GM21825 (cell line): ENCODE results near the gene PRDM12.

Experiments
- ATAC-seq: cut with Tn5 transposase; IDR thresholded peaks from one replicate; pipeline ENCODE4 v1.9.1; 2021; ENCODE audit warnings: mild to moderate bottlenecking, moderate library complexity; ENCODE audit not compliant: unreplicated experiment

PRDM12 gene

GRCh38 chr9:130635721-130636647 is 28.4 kb upstream of the PRDM12 start:
- no peak for ATAC-seq

DNA sequence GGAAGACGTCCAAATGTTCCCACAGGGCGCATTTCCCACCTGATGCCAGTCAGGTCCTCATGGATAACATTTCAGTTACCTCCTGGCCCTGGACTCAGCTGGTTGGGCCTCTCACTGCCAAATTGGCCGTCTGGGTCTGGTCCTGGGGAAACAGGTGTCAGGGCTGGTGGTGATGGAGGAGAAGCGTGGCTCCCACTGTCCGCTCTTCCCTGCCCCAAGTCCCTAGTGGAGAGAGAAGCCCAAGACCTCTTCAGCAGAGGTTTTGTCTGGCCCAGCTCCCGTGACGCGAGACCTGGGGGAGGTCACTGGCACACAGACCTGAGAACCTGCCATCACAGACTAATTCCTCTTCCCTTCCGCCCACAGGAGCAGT is 27.8 kb upstream of the PRDM12 start:
- no peak for ATAC-seq

DNA sequence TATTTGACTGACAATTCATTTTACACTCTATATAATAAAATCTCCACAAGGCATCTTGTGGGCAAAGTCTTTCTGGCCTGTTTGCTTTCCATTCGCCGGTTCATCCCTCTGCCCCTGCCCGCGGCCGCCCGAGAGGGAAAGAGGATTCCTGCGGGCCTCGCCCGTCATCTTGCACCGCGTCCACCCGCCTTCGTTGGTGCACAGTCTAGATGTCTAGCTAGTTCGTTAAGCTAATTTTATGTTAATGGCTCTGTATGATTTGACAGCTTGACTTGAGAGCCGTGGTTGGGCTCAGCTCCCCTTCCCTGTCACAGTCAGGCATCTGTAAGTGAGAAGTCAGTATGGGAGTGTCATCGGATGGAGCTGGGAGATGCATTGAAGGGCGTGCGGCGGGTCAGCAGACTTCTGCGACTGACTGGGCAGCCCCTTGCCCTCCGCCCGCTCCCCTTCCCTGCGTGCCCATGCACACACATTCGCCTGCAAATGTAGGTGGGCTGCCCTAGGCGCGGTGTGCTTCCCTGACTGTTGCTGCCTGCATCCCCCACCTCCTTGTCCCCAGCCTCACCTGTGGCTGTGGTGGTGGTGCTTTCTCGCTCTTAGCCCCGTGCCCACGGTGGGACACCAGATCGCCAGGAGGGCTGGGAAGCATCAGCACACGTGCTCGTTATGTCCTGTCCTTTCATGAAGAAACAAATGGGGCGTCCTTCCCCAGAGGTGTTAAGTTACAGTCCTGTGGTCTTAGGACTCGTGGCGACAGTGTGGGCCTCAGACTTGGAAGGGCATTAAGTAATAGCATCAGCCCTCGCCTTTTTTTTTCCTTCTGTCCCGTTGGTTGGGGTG is 25.9 kb upstream of the PRDM12 start:
- ATAC-seq = no peak

DNA sequence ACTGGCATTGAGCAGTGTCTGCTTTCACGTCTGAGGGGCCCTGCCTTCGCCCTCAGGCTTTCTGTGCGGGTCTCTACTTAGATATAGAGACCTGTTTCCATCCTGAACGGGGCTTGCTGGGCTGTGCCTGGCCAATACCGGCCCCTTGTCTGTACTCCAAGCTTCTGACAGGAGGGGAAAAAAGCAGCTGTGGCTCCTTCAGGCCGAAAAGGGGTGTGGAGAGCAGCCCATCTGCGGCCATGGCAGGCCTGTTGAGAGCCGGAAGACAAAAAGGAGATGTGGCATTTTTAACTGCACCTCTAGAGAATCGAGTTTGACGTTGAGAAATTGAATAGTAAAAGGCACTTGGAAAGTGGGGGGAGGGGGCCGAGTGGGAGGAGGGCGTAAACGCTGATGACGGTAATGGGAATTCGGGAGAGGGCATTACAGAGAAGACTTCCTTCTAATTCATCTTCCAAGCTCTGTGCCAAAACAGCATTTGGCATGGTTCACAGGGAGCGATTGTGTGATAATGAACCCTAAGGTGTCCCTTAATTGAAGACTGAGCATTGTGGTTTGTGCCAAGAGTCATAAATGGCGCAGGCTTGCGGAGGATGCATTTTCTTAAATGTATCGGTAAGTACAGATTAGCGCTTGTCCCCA is 25.1 kb upstream of the PRDM12 start:
- ATAC-seq = no peak

DNA sequence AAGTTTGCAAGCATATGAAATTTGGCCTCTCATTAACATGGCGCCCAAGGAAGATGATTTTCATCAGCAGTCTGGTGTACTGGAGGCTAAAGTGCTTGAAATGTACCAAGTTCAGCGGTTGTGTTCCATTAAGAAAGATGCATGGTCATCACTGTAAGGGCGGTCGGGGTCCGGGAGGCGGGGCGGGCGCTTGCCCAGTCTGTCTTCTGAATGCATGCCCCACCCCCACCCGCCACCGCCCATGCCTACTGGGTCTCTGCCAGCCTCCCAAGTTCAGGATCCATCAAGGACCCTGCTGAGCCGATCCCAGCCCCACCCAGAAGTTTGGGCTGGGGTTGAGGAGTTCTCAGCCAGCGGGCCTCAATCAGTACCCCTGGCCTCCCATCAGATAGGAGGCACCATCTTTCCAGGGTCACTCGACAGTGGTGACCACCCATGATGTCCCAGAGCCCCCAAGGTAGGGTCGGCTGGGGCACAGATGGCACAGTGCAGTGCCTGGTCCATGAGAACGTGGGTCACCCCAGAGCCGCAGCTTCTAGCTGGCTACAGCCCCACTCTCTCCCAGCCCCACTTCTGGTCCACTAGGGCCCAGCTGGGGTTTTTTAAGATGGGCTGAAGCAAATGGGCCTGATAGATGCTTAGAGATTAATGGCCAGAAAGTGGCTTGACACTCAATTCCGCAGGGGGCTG is 24.4 kb upstream of the PRDM12 start:
- ATAC-seq = no peak

- ATAC-seq = no peak
Measured at GRCh38 chr9:130640681-130641080, 23.7 kb upstream of the PRDM12 start.

DNA sequence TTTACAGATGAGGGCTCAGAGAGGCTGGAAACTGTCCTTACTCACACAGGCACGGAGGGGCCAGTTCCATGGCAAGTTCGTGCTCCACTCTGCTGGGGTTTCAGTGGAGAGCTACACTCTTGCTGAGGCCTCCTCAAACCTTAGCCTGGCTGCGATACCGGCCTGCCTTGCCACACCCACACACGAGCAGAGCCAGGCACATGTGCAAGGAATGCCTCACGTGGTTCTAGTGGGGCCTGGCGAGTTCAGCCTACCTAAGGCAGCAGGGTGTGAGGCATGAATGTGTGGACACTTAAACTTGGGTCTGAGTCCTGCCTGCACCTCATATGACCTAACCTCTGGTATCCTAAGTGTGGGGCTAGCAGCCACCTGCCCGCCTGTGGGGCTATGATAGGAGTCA is 21.5 kb upstream of the PRDM12 start:
- ATAC-seq = no peak

GRCh38 chr9:130651221-130651620 is 13.2 kb upstream of the PRDM12 start:
- no peak for ATAC-seq

GRCh38 chr9:130651752-130652151 is 12.6 kb upstream of the PRDM12 start:
- ATAC-seq = no peak

DNA sequence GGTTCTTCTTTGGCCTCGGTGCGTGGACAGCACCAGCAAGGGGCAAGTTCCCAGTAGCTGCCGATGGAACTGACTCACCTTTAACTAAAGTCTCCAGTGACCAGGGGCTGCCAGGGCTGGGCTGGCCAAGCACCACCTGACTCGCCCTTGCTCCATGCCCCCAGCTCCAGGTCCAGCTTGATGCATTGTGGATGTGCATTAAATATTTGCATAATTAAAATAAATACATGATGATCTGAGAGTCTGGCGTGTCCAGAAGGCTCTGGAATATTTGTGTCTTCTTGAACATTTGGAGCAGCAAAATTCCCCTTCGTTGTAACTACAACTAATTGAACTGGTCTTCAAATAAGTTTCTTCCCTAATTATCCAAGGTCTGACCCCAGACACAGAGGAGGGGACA is 9.5 kb upstream of the PRDM12 start:
- no peak for ATAC-seq

DNA sequence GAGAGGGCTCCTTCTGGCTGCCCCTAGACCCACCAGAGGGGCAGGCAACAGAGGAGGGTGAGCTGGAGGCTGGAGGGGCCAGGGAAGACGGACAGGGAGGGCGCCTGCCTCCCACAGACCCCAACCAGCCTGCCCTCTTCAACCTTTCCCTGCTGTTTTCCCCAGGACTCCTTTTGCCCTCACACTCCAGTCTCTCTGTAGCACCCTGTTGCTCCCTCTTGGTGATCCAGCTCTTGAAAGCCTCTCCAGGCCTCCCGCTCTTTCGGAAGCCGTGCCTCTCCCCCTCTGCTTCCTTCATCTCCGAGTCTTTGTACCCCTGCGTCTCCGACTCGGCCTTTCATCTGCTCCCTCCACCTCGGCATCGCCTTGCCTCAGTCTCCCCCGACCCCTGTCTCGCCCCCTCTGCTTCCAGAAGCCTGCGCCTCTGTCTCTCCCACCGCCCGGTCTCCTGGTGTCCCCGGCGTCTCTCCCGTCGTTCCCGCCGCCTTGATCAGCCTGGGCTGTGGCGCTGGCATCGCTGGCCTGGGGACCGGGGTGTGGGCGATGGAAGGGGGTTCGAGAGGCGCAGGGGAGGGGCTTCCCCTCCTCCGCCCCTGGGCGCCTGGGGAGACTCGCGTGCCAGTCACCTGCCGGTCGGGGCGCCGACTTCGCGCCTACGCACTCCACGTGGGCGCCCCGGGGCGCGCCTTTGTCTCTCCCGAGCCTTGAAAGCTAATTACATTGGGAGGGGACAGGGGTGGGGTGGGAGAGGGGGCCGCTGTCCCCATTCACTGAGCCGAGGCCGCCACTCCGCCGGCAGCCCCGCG is 5.3 kb upstream of the PRDM12 start:
- ATAC-seq = no peak

GRCh38 chr9:130659699-130660248 is 4.6 kb upstream of the PRDM12 start:
- ATAC-seq = no peak

GRCh38 chr9:130660326-130660682 is 4.1 kb upstream of the PRDM12 start:
- ATAC-seq = no peak

GRCh38 chr9:130660683-130661450 is 3.5 kb upstream of the PRDM12 start:
- ATAC-seq = no peak

GRCh38 chr9:130661451-130662098 is 2.8 kb upstream of the PRDM12 start:
- ATAC-seq = no peak

DNA sequence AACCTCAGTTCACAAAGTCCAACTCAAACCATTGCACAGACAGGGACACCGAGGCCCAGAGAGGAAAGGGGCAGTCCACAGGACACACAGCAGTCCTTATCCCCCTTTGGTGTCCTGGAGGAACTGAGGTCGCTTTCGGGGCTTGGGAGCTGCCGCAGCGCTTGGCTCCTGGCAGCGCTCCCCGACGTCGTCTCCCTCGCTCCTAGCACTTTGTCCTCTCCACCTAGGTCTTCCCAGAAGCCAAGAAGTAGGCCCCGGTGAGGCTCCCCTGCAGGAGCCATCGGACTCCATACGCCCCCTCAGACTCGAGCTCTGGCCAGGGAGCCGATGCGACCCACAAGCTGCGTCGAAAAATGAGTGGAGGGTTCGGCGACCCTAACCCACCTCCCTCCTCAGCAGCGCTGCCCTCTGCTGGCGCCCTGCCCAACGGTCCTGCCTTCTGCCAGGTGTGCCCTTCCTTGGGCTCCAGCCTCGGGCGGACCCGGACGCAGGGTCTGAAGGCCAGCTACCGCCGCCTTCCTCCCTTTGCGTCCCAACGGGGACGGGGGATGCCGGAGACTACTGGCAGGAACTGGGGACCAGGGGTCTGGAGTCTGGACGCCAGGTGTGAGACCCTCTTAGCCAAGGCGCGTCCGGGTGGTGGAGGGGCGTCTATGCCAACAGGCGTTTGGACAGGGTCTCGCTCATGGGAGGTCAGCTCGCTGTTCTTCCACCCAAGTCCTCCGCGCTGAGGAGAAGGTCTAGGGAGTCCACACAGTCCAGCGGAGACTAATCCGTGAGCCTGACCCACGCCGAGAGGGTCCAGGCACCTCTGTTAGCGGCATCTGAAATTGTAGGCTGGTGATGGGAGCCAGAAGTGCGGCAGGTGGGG is 2.1 kb upstream of the PRDM12 start:
- no peak for ATAC-seq

DNA sequence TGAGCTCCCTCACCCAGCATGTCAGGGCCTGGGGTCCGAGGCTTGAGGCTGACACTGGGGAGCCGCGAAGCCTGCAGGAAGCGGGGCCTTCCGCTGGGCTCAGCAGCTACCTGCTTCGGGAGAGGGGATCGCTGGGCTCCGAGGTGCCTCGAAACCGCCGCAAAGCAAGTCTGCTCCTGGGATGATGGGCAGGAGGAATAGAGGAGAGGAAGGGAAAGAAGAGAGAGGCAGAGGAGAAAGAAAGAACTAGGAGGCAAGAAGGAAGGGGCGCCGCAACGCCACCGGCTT is 1.5 kb upstream of the PRDM12 start:
- ATAC-seq = no peak
